HG02981 (cell line): ENCODE measurements around the gene CDK5RAP1.

Experiments
- ATAC-seq: cut with Tn5 transposase; IDR thresholded peaks from one replicate; pipeline ENCODE4 v1.9.1; 2021; ENCODE audit warnings: mild to moderate bottlenecking, moderate library complexity; ENCODE audit not compliant: unreplicated experiment

The CDK5RAP1 gene

GRCh38 chr20:33423141-33423834 is 22.0 kb upstream of the CDK5RAP1 start:
- ATAC-seq = no peak

- ATAC-seq = no peak
Observed at GRCh38 chr20:33419140-33419974, 18.0 kb upstream of the CDK5RAP1 start.

GRCh38 chr20:33418033-33418432 is 16.7 kb upstream of the CDK5RAP1 start:
- ATAC-seq = no peak

- ATAC-seq = no peak
Observed at GRCh38 chr20:33415948-33416347, 14.6 kb upstream of the CDK5RAP1 start.

GRCh38 chr20:33412484-33412838 is 11.1 kb upstream of the CDK5RAP1 start:
- no peak for ATAC-seq

- ATAC-seq = no peak
Observed at GRCh38 chr20:33411711-33412483, 10.6 kb upstream of the CDK5RAP1 start.

GRCh38 chr20:33411242-33411641 is 9.9 kb upstream of the CDK5RAP1 start:
- ATAC-seq = no peak

GRCh38 chr20:33410081-33410742 is 8.9 kb upstream of the CDK5RAP1 start:
- no peak for ATAC-seq

GRCh38 chr20:33408716-33409654 is 7.7 kb upstream of the CDK5RAP1 start:
- no peak for ATAC-seq

GRCh38 chr20:33408313-33408712 is 7.0 kb upstream of the CDK5RAP1 start:
- ATAC-seq = no peak

- no peak for ATAC-seq
Observed at GRCh38 chr20:33407796-33408195, 6.5 kb upstream of the CDK5RAP1 start.

- ATAC-seq = no peak
Observed at GRCh38 chr20:33407251-33407650, 5.9 kb upstream of the CDK5RAP1 start.

GRCh38 chr20:33404281-33404680 is 3.0 kb upstream of the CDK5RAP1 start:
- no peak for ATAC-seq

GRCh38 chr20:33401921-33402369 is 626 bp upstream of the CDK5RAP1 start:
- no peak for ATAC-seq

- ATAC-seq = peak; percentile 10
Observed at GRCh38 chr20:33400812-33401183, 521 bp downstream of the CDK5RAP1 start.

GRCh38 chr20:33399924-33400323 is 1.4 kb downstream of the CDK5RAP1 start:
- ATAC-seq = no peak

GRCh38 chr20:33394718-33395117 is 6.6 kb downstream of the CDK5RAP1 start:
- ATAC-seq = no peak

GRCh38 chr20:33393609-33394008 is 7.7 kb downstream of the CDK5RAP1 start:
- ATAC-seq = no peak

GRCh38 chr20:33391722-33392415 is 9.4 kb downstream of the CDK5RAP1 start:
- no peak for ATAC-seq
